WI38 (cell line): Measurements from ENCODE around the gene HMHB1.

Source experiments
- H3K4me3 ChIP-seq: 2 replicates; pipeline ENCODE4 v1.5.1; 2011; ENCODE audit warnings: low read depth, mild to moderate bottlenecking, control low read depth, low read length
- TF ChIP-seq, protein P1 (sequence below): IDR thresholded peaks from 2 replicates; pipeline ENCODE4 v1.5.1; 2012; ENCODE audit warnings: low read depth, mild to moderate bottlenecking, control low read depth, low read length

The HMHB1 gene

DNA sequence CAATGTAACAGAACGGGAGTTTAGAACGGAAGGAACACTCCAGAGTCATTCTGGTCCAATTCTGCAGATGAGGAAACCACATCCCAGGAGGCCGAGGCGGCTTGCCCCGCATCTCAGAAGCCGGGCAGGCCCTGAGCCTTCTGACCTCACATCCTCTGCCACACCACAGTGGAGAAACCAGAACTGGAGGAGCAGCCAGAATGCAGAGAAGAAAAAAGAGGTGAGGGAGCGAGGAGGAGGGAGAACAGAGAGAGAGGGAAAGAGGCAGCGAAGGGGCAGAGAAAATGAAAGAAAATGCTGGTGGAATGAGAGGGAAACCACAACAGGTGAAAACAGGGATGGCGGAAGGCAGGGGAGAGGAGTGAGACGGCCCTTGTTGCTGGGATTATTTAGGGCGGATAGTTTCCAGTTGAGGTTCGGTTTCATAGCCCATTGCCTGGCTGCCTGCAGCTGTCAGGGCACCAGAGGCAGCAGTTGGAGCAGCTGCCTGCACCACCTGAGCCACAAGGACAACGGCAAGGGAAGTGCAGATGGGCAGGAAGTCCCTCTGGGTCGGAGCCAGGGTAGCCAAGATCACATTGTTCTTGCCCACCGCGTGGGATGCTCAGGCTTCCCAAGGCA is at the start of gene HMHB1:
HMHB1 (plus strand) TSS at position 77 of the 621 bp plus-strand sequence.
- TF ChIP-seq, protein P1, sequence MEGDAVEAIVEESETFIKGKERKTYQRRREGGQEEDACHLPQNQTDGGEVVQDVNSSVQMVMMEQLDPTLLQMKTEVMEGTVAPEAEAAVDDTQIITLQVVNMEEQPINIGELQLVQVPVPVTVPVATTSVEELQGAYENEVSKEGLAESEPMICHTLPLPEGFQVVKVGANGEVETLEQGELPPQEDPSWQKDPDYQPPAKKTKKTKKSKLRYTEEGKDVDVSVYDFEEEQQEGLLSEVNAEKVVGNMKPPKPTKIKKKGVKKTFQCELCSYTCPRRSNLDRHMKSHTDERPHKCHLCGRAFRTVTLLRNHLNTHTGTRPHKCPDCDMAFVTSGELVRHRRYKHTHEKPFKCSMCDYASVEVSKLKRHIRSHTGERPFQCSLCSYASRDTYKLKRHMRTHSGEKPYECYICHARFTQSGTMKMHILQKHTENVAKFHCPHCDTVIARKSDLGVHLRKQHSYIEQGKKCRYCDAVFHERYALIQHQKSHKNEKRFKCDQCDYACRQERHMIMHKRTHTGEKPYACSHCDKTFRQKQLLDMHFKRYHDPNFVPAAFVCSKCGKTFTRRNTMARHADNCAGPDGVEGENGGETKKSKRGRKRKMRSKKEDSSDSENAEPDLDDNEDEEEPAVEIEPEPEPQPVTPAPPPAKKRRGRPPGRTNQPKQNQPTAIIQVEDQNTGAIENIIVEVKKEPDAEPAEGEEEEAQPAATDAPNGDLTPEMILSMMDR, result no peak
- H3K4me3 ChIP-seq, result no peak within 1 kb of the TSS

DNA sequence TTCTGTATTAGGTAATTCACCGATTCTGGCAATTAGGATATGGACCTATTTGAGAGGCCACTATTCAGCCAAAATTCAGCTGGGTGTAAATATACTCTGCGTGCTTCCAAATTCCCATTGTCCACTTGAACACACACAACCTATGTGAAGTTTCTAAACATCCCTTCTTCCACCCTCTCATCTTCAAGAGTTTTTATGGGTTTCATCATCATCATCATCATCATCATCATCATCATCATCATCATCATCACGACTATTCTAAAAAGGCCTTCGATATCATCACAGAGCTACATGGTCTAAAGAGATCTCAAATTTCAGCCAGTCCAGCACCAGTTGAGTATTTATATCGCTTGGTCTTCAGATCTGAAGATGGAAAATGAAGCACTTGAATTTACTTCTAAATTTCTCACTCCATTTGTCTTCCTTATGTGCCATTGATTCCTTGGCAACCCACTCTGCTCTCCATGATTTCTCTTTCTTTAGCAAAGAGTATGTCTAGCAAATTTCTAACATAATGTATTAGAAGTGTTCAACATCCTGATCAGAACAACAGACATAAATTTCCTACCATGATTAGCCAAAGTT is 49.2 kb upstream of the HMHB1 start:
- TF ChIP-seq, protein P1, result no peak
- H3K4me3 ChIP-seq, result no peak overlapping the region

DNA sequence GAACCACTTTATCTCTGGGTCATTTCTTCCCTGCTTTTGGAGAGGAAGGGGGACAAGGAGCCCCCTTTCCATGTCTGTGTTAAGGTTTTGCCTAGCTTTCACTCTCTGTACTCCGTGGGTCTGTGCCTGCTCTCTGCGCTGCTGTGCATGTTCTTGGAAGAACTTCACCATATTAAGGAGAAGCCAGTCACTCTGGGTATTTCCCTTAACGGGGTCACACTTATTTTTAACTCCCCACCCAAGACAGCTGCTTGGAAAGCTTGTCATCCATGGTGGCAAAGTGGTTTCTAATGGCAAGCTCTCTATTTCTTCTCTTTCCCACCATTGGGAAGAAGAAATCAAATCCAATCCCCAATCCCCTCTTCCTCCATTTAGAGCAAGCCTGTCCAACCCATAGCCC is 44.8 kb upstream of the HMHB1 start:
- H3K4me3 ChIP-seq, result no peak overlapping the region
- TF ChIP-seq, protein P1, result no peak

DNA sequence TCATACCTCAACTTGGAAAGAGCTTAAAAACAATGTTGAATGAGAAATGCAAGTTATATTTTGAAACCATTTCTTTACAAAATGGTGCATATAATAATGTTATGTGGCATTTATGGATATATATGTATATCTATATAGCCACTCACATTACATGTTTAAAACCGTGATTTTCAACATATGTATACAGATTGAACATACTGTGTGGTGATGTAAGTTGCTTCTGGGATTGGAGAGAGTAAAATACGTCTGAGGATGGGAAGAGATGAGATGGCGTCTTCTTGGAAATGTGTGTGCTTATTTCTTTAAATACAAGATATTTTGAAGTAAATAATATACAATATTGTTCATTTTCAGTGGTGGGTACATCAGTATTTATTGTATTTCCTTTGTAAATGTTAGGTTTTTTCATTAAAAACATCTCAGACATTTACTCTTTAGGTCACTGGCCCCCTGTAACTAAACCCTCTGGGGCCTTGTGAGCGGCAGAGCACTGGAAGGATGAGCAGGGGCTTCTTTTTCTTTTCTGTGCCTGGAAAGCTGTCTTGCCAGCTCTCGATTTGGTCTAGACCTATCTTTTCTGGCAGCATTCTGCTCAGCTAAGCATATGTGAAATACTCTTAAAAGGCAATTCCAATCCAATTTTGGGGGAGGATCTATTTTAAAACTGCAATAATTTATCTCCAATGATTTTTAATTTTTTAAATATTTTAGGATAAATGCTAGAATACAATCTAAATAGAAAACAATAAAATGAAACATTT is 42.8 kb upstream of the HMHB1 start:
- H3K4me3 ChIP-seq, result no peak overlapping the region
- TF ChIP-seq, protein P1, result no peak

DNA sequence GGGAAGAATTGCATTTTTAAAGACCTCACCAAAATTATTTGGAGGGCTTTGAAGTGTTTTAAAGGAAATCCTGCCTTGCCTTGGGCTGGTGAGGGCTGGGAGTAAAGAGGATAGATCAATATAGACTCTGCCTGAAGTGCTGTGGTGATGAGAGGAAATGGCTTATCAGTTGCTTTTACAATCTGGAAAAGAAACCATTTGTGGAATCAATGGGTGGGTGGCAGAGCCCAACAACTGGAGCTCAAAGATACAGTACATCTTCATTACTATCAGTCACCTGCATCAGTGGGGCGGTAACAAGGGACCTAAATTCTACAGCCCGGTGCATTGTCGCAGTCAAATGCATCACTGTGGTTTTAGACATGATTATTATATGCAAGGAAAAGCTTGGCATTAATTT is 41.5 kb upstream of the HMHB1 start:
- TF ChIP-seq, protein P1, result no peak
- no peak overlapping the region for H3K4me3 ChIP-seq

DNA sequence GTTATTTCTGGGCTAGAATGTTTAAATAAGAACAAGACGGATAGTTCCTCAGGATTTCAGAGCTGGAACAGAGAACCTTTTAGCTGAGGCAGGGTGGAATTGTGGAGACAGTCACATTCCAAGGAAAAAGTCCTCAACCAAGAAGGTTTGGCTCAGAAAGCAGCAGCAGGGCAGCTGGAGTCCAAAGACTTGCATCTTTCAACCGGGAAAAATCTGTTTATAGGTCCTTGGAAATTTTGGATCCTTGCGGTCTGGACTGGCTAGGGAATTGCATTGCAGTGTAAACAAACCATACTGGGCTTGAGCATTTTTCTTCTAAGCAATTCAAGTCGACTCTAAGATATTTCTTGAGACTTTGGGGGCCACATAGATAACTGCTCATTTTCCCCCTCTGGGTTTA is 40.8 kb upstream of the HMHB1 start:
- H3K4me3 ChIP-seq, result no peak overlapping the region
- TF ChIP-seq, protein P1, result no peak

DNA sequence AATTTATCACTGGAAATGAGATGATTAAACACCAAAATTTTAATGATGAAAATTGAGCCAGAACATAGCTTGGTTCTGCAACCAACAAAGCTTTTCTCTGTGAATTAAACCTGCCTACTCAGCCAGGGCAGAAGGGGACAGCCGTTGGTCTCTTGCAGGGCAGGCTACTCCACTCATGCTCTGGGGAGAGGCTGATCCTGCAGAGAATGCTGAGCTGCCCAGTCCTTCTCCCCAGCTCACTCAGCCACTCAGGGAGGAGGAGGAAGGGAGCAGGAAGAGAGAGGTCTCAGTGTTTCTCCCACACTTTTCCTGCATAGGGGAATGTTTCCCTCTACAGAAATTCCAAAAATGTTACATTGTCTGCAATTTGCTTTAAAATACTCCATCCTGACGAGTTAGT is 40.4 kb upstream of the HMHB1 start:
- no peak overlapping the region for H3K4me3 ChIP-seq
- TF ChIP-seq, protein P1, result no peak
